ENCODE data around the gene PKP2.

GRCh38 chr12:32897687-32898573 lies 1.4 kb upstream of the PKP2 start:
- TF ChIP-seq CTCF (IDR thresholded peaks at IDR 0.05; ENCODE audit: control extremely low read depth in 1 of 3, insufficient read depth in 1 of 3, low read depth in 1 of 3, low read length in 3 of 3) (no peak), CEBPB (IDR thresholded peaks at IDR 0.05; ENCODE audit: low read depth, low read length) (no peak)
